GM12874 (cell line): Measurements from ENCODE around the gene COL8A2.

ENCODE experiments used
- TF ChIP-seq, protein P1 (sequence below): IDR thresholded peaks from 2 replicates; pipeline ENCODE4 v1.5.1; 2011; ENCODE audit warnings: low read depth, mild to moderate bottlenecking, control low read depth, low read length, moderate library complexity; ENCODE audit not compliant: insufficient read depth

Gene COL8A2

DNA sequence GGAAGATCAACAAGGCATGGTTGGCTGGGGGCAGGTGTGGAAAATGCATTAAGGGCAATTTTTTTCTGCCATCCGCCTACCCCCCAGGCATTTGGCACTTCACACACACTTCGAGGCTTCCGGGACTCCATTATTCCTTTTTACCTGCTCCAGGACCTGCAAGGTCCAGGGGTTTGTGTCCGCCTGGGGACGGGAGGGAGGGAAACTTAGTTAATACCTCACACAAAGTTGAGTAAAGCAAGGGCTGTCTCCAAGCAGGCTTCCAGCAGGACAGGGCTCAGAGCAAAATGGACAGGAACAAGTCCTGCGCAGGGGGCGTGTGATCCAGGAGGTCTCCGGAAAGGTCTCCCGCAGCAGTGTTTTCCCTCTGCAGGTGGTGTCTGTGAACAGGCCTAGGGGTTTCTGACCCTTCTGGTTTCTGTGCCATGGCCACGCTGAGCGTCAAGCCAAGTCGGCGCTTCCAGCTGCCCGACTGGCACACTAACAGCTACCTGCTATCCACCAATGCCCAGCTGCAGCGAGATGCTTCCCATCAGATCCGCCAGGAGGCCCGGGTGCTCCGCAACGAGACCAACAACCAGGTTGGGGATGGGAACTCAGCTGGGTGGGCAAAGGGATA is 40.4 kb downstream of the COL8A2 start:
- TF ChIP-seq, protein P1, sequence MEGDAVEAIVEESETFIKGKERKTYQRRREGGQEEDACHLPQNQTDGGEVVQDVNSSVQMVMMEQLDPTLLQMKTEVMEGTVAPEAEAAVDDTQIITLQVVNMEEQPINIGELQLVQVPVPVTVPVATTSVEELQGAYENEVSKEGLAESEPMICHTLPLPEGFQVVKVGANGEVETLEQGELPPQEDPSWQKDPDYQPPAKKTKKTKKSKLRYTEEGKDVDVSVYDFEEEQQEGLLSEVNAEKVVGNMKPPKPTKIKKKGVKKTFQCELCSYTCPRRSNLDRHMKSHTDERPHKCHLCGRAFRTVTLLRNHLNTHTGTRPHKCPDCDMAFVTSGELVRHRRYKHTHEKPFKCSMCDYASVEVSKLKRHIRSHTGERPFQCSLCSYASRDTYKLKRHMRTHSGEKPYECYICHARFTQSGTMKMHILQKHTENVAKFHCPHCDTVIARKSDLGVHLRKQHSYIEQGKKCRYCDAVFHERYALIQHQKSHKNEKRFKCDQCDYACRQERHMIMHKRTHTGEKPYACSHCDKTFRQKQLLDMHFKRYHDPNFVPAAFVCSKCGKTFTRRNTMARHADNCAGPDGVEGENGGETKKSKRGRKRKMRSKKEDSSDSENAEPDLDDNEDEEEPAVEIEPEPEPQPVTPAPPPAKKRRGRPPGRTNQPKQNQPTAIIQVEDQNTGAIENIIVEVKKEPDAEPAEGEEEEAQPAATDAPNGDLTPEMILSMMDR: no peak

GRCh38 chr1:36083635-36084496 is 41.2 kb downstream of the COL8A2 start, which contains the start of gene TEKT2:
TEKT2 (plus strand) TSS chr1:36084094; CDS start chr1:36084922, 828 bp downstream.
- TF ChIP-seq, protein P1: no peak

GRCh38 chr1:36083219-36083618 is 41.8 kb downstream of the COL8A2 start:
- TF ChIP-seq, protein P1: no peak

DNA sequence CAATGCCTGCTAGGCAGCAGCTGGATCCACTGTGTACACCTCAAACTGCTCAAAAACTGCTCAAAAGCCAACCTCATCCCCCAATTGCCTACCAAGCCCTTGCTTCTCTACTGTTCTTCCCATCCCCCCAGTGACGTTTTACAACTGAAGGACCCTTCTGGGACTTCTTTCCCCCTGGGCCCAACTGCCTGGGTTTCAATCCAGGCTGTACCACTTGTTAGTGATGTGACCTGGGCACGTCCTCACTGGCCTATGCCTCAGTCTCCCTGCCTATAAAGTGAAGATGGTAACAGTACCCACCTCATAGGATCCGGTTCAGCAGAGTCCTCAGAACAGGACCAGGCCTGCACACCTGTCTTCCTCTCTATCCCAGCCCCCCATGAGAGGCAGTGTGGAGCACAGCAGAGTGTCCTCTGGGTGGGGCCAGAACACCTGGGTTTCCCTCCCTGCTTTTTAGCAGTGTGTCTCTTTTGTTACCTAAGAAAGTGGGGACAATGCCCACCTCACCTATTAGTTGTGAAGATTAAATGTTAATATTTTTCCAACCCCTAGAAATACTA is 43.0 kb downstream of the COL8A2 start:
- TF ChIP-seq, protein P1: no peak

GRCh38 chr1:36080801-36081200 is 44.2 kb downstream of the COL8A2 start:
- TF ChIP-seq, protein P1: no peak

GRCh38 chr1:36080236-36080635 is 44.8 kb downstream of the COL8A2 start:
- TF ChIP-seq, protein P1: no peak

DNA sequence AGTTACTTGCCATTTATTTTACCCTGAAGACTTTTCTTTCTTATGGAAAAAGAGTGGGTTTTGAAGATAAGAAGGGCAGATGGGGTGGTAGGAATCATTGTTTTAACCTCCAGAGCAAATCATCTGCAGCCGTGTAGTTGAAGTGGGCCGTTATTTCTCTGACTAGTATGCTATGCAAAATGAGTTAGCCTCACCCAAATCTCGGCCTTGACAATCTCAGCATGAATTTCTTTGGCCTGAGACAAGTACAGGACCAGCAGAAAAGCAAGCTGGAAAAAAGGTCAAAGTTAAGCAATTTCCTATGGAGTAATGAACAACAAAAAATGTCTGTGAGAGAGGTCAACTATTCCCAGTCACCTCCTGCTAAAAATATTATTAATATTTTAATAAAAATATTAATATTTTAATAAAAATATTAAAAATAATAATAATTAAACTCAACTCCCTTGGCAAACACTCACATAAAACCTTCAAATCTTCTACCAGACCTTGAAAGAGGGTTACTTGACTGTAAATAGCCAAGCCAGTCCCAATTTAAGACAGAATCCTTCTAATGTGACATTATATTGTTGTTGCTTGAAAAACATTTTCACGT is 47.9 kb downstream of the COL8A2 start:
- TF ChIP-seq, protein P1: no peak
